Right kidney (tissue), 1 donor: ENCODE results near the gene PROCR.
"Not testable (repeated sequence)": the region's sequence is repeated elsewhere in the genome, so short reads cannot be mapped to it uniquely, and the experiment has no call there.

Experiments
- DNase-seq: peaks from one replicate; pipeline ENCODE4 v3.0.0-alpha.2; 2016

PROCR gene

DNA sequence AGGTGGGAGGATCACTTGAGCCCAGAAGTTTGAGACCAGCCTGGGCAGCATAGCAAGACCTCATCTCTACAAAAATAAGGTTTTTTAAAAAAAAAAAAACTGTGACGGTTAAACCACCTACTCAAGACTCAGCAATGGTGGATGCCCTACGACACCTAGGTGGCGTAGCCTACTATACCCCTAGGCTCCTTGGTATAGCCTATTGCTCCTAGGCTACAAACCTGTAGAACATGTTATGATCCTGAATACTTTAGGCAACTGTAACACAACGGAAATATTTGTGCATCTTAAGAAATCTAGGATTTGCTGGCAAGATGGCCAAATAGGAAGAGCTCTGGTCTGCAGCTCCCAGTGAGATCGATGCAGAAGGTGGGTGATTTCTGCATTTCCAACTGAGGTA lies 11.5 kb upstream of the PROCR start:
- DNase-seq: not testable (repeated sequence)

DNA sequence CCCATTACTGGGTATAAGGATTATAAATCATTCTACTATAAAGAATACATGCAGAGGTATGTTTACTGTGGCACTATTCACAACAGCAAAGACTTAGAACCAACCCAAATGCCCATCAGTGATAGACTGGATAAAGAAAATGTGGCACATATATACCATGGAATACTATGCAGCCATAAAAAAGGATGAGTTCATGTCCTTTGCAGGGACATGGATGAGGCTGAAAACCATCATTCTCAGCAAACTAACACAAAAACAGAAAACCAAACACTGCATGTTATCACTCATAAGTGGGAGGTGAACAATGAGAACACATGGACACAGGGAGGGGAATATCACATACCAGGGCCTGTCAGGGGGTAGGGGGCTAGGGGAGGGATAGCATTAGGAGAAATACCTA lies 7.3 kb upstream of the PROCR start:
- not testable (repeated sequence) for DNase-seq

DNA sequence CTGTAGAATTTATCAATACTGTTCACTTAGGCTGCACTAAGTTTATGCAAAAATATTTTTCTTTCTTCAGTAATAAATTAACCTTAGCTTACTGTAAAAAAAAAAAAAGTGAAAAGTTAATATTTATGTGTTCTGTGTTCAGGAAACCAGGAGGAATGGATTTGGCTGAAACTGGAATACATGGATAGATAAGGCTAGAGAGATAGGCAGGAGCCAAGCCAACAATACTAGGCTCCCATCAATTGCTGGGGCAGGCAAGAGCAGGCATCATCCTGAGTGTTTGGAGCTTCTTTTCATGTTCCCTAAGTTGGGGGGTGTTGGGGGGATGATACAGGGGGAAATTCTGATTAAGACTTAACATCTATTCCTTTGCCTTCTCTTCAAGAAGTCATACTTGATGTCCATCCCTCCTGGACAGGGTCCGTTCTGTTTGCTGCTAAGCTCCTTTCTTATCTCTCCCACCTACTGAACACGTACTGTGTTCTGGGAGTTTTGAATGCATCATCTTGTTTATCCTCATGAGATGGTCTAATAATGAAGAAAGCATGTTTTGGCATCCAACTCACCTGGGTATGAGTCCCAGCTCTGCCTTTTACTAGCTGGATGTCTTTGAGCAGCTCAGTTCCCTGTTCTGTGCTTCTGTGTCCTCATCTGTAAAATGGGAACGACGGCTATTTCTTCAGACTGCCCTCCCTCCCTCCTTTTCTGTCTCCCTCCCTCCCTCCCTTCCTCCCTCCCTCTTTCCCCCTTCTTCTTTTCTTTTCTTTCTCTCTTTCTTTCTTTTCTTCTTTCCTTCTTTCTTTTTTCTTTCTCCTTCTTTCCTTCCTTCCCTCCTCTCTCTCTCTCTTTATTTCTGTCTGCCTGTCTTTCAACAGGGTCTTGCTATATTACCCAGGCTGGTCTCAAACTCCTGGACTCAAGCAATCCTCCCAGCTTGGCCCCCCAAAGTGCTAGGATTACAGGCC lies 6.4 kb upstream of the PROCR start:
- no peak for DNase-seq

DNA sequence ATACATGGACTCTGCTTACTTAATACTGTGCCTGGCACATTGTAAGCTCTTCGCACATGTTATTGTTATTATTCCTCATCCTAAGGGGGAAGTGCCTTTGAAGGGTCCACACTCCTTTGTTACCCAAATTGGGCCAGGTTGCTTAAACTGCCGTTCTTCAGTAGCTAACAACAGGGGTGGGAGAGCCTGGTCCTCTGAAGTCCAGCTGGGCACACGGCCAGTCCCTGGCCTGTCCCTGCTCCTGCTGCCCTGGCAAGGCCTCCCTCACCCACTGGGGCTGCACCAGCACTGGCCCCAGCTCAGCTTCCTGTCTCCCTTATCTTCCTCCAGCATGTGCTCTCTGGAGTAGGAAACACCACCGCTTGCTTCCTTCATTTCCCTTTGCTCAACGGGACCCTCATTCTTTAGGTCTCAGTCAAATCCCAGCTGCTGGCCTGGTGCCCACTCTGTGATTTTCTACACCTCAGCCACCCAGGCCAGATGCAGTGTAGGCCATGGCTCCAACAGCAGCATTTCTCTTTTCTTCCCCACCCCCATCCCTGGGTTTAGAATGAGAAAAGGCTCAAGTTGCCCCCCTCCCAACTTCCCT lies 5.5 kb upstream of the PROCR start:
- DNase-seq: no peak

DNA sequence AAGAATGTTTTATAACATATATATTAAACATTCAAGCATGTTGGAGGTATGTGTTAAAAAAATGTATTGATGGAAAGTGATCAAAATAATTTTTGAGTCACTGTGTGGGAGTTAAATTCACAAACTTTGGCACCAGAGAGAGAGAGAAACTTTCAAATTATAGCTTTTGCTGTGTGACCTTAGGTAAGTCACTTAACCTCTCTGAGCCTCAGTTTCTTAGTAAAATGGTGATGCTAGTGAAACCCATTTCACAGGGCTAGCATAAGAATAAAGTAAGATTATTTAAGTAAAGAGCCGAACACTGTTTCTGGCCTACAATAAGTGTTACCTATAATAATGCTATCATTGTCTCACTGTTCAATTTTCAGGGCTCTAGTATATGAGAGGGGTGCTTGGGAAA lies 4.1 kb upstream of the PROCR start:
- DNase-seq: no peak

DNA sequence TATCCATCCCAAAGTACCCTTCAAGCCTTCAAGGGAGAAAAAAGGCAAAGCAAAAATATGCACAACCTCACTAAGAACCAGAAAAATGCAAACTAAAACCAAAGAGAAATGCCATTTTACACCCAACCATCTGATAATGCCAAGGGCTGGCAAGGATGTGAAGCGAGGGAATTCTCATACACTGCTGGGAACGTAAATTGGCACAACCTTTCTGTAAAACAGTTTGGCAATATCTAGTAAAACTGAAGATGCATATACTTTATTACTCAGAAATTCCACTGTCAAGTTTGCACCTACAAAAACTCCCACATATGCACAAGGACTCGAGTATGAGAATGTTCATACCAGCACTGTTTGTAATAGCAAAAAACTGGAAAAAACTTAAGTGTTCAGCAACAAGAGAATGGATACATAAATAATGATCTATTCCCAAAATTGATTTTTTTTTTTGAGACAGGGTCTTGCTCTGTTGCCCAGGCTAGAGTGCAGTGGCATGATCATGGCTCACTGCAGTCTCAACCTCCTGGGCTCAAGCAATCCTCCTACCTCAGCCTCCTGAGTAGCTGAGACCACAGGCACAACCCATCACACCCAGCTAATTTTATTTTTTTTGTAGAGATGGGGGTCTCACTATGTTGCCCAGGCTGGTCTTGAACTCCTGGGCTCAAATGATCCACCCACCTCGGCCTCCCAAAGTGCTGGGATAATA lies 3.0 kb upstream of the PROCR start:
- not testable (repeated sequence) for DNase-seq

DNA sequence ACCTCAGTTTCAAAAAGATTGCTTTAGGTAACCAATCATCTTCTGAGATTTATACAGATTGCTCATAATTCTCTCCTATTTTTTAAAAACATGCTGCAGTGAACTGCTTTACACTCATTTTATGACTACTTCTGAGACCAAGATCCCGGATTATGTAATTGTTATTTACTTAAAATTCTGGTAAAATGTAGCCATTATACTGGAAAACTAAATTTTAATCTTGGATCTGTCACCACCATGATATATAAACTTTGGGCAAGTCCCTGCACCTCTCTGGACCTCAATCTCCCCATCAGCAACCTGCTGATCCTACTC lies 477 bp upstream of the PROCR start:
- no peak for DNase-seq

DNA sequence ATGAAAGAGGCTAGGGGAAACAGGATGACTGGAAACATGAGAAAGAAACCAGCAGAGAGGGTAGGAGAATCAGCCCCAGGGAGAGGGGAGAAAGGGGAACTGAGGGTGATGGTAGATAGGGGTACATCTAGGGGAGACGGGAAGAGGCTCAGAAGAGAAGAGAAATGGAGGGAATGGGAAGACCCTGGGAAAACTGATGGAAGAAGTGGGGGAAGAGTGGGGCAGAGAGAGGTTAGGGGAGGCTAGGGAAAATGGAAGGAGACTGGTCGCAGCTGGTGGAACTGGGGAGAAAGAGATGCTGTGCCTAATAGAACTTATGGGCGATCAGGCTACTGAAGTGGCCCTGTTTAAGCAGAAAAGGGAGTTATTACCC lies 548 bp downstream of the PROCR start:
- no peak for DNase-seq

DNA sequence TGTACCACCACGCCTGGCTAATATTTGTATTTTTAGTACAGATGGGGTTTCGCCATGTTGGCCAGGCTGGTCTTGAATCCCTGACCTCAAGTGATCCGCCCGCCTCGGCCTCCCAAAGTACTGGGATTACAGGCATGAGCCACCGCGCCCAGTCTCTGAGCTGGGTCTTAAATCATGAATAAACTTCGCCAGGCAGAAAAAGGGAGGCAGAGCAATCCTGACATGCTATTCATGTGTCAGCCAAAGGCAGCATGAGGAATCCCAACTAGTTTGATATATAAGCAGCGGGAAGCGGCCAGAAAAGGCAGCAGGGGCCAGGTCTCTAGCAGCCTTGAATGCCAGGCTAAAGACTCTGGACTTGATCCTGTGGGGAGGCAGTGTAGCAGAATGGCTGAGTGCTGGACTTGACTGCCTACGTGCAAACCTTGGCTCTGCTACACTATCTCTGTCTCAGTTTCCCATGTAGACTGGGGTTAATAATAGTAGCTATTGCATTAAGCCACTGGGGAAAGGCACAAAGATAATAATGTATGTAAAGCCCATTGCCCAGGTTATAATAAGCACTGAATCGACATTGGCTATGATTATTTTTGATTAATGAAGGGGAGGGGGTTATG lies 1.8 kb downstream of the PROCR start:
- DNase-seq: no peak

DNA sequence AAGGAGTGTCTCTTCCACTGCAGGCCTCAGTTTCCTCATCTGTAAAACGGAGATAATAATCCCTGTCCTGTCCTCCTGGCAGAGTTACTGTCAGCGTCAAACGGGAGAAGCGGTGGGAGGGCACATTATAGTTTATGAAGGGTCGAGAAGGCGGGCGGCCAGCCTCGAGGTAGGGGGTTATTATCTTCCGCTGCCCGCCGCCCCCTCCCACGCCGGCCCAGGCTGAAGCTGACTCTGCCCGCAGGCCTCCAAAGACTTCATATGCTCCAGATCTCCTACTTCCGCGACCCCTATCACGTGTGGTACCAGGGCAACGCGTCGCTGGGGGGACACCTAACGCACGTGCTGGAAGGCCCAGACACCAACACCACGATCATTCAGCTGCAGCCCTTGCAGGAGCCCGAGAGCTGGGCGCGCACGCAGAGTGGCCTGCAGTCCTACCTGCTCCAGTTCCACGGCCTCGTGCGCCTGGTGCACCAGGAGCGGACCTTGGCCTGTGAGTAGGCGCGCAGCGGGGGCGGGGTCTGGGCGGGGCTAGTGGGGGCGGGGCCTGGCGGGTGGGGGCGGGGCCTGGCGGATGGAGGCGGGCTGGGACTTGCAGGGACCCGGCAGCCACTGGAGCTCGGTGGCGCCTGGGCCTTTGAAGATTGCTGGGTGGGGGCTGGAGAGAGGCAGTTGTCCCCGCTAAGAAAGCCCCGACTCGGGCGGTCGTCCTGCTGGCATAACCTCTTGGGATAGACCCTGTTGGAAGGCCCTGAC lies 2.8 kb downstream of the PROCR start:
- peak; percentile 49 for DNase-seq

DNA sequence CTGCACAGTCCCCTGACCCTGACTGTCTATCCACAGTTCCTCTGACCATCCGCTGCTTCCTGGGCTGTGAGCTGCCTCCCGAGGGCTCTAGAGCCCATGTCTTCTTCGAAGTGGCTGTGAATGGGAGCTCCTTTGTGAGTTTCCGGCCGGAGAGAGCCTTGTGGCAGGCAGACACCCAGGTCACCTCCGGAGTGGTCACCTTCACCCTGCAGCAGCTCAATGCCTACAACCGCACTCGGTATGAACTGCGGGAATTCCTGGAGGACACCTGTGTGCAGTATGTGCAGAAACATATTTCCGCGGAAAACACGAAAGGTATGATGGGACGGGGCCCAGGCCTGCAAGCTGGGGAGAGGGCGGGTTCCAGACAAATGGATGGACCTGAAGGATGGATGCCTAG lies 4.3 kb downstream of the PROCR start:
- no peak for DNase-seq

DNA sequence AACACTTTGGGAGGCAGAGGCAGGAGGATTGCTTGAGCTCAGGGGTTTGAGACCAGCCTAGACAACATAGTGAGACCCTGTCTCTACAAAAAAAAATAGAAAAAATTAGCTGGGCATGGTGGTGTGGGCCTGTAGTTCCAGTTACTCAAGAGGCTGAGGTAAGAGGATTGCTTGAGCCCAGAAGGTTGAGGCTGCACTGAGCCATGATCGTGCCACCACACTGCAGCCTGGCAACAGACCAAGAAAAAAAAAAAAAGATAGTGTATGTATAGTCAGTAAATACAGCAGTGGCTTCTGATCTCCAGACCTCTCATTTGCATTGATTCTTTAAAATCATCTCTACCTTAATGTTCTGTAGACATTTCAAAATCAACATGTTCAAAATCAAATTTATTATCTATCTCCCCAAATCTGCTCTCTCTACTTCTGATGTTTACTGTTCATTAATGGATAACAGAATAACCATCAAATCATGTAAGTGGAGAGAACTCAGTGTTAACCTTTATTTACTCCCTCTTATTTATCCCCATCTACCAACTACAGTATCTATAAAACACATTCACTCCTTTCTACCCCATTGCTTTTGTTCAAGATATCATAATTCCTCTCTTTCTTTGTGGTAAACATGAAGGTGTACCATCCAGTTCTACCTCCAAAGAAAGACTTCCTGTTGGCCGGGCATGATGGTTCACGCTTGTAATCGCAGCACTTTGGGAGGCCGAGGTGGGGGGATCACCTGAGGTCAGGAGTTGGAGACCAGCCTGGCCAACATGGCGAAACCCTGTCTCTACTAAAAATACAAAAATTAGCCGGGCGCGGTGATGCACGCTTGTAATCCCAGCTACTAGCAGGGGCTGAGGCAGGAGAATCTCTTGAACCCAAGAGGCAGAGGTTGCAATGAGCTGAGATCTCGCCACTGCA lies 7.7 kb downstream of the PROCR start:
- no peak for DNase-seq

DNA sequence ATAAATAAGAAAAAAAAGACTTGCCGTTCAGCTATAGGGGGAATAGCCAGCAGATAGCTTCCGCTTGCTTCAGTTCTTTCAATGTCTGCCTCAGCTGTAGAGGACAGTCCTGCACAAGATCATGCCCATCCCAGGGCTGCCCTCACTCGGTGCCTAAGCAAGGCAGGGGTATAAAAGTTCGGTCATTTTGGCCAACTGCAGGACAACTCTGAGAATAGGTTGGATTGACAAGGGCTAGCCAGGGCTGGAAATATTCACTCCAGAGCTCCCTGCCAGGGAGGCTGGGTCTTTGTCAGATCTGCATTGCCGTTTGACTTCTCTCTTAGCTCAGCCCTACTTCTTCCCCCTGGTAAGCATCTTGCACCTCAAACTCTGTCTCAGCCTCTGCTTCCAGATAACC lies 8.4 kb downstream of the PROCR start:
- no peak for DNase-seq

DNA sequence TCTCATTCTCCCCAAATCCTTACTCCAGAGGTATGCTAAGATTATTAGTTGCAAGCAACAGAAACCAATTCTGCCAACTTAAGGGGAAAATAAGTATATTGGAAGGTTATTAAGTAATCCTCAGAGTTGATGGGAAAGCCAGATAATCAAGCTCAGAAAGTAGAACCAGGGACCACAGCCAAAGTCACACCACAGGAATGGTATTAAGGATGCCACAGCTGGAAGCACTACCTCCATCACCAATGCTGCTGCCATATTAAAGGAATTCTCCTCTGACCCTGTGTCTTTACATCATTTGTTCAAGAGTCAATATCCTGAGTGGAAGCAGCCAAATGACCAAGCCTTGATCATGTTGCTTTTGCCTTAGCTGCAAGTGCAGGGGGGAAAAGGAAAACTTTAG lies 9.9 kb downstream of the PROCR start:
- DNase-seq: no peak

DNA sequence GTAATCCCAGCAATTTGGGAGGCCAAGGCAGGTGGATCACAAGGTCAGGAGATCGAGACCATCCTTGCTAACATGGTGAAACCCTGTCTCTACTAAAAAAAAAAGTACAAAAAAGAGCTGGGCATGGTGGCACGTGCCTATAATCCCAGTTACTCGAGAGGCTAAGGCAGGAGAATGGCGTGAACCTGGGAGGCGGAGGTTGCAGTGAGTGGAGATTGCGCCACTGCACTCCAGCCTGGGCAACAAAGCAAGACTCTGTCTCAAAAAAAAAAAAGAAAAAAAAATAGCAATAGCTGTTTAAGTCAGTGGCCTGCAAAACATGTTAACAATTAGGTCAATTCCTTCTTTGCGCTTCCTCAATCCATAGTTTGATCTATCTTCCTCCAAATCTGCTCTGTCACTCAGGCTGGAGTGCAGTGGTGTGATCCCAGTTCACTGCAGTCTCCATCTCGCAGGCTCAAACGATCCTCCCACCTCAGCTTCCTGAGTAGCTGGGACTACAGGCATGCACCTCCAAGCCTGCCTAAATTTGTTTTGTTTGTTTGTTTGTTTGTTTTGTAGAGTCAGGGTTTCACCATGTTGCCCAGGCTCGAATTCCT lies 14.9 kb downstream of the PROCR start:
- not testable (repeated sequence) for DNase-seq

DNA sequence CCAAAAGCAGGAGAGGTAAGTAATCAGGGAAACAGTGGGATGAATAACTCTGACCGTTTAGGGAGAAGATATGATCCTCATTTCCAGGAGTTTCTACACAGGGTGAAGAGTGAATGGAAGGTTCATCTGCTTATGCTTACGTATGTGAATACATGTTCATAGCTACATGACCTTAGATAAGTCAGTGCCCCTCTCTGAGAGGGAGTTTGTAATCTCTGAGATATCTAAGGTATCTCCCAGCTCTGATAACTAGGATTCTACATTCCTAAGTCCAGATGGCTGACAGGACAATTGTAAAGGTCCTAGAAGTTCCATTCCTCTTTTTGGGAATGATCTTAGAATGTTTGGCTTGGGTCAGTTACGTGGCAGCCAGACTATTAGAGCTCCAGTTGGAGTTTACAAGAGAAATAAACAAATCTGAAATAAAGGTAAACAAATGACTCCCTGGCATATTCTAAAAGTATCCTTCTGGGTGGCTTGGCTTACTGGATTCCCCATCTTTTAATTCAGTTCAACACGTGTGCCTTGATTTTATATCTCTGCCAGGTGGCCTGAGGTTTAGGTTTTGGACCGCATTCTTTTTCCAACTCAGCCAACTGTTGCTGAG lies 15.8 kb downstream of the PROCR start:
- DNase-seq: no peak

DNA sequence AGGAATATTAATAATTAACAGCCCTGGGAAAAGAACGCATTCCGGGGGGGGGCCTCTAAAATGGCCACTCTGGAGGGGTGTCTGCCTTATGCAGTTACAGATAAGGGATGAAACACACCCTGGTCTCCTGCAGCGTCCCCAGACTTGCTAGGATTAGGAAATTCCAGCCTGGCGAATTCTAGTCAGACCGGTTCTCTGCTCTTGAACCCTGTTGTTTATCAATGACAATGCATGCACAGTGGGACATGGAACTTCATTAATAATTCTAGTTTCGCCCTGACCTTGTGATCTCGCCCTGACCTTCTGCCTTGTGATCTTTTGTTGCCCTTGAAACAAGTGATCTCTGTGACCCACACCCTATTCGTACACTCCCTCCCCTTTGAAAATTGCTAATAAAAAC lies 17.4 kb downstream of the PROCR start:
- DNase-seq: not testable (repeated sequence)

DNA sequence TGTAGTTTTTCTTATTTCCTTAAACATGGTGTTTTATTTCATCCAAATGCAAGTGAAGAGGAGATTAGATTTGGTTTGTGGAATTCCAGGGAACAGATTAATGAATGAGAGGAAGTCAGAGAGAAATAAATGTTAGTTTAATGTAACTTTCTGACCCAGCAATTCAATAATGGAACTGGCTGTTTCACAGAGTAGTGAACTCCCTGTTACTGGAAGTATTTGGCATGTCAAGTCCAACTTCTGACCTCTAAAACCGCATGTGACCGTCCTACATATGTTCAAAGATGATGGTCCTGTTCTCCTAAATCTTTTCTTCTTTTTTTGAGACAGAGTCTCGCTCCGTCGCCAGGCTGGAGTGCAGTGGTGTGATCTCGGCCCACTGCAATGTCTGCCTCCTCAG lies 18.7 kb downstream of the PROCR start:
- DNase-seq: no peak

DNA sequence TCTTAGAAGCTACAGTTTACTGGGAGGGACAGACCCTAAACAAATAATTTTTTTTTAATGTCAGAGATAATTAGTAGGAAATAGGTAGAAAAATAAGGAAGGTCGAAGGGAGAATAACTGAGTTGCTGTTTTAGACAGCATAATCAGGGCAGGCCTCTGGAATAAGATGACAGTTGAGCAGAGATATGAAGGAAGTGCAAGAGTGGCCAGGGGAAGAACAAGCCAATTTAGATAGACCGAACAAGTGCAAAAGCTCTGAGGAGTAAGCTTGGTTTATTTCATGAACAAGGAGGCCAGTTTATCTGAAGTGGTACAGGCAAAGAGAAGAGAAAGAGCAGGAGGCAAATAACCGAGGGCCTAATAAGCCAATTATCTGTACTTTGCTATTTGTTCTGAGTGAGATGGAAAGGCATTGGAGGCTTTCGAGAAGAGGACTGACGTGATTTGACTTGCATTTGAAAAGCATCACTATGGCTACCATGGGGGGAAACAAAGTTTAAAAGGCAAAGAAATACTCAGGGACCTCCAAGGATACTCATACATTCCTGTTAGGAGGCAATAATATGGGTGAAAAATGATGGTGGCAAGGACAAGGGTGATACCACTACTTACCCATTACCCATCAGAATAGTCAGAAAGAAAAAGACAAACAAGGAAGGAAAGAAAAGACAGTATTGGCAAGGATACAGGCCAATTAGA lies 19.7 kb downstream of the PROCR start:
- DNase-seq: no peak
